ENCODE data around the gene CDK15. TPM values are rescaled to one million over a fixed set of nuclear protein-coding genes. Genes with fewer than 3 reads are reported as not detected.

CDK15 gene
- total RNA-seq, 1 experiment from 2014 or later = 4.8 TPM

DNA sequence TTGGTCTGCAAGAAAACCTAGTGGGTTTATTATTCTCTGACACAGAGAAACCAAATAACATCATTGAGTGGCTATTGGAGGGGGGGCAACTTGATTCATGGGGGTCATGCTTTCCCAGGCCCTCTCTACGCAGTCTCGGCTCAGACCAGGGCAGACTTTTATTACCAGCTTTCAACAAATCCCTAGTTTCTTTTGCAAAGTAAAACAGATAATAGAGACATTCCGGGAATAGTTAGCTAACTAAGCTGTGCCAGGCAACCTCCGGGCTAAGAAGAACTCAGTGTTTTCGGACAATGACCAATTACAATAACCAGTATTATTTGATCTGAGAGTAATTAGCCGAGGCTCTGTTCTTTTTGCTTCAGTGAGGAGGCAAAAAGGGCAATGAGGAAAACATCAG, 66.3 kb downstream of the CDK15 start:
- Histone ChIP-seq H3K9me3 (ENCODE audit: control insufficient read depth, insufficient read depth, low read depth, low read length) (no peaks in the 10 kb centered on the region), H3K4me3 (ENCODE audit: low read depth in 2 of 2, low read length in 2 of 2) (no peak overlapping the region), H3K36me3 (ENCODE audit: control insufficient read depth, insufficient read depth, low read length) (no peaks in the 10 kb centered on the region), H3K4me1 (ENCODE audit: control insufficient read depth, insufficient read depth, low read length) (peaks cover 3% of the 10 kb centered on the region; the same call in 1 of the 2 replicates), H3K27ac (ENCODE audit: low read length) (no peak overlapping the region), H3K27me3 (ENCODE audit: control insufficient read depth, insufficient read depth, low read length) (no peaks in the 10 kb centered on the region)
- TF ChIP-seq POLR2AphosphoS5 (IDR thresholded peaks at IDR 0.05; ENCODE audit: low read depth, low read length) = no peak
- TF ChIP-seq CTCF (IDR thresholded peaks at IDR 0.05) = no peak
- TF ChIP-seq, protein P1, sequence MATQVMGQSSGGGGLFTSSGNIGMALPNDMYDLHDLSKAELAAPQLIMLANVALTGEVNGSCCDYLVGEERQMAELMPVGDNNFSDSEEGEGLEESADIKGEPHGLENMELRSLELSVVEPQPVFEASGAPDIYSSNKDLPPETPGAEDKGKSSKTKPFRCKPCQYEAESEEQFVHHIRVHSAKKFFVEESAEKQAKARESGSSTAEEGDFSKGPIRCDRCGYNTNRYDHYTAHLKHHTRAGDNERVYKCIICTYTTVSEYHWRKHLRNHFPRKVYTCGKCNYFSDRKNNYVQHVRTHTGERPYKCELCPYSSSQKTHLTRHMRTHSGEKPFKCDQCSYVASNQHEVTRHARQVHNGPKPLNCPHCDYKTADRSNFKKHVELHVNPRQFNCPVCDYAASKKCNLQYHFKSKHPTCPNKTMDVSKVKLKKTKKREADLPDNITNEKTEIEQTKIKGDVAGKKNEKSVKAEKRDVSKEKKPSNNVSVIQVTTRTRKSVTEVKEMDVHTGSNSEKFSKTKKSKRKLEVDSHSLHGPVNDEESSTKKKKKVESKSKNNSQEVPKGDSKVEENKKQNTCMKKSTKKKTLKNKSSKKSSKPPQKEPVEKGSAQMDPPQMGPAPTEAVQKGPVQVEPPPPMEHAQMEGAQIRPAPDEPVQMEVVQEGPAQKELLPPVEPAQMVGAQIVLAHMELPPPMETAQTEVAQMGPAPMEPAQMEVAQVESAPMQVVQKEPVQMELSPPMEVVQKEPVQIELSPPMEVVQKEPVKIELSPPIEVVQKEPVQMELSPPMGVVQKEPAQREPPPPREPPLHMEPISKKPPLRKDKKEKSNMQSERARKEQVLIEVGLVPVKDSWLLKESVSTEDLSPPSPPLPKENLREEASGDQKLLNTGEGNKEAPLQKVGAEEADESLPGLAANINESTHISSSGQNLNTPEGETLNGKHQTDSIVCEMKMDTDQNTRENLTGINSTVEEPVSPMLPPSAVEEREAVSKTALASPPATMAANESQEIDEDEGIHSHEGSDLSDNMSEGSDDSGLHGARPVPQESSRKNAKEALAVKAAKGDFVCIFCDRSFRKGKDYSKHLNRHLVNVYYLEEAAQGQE (IDR thresholded peaks at IDR 0.05; ENCODE audit: insufficient read depth in 1 of 2, low read depth in 2 of 2, low read length in 1 of 2) = no peak
- TF ChIP-seq TCF7L2 (IDR thresholded peaks at IDR 0.05; ENCODE audit: low read depth, low read length) = no peak
- TF ChIP-seq SIN3A (IDR thresholded peaks at IDR 0.05; ENCODE audit: borderline replicate concordance, insufficient read depth, low read depth, low read length) = no peak
- POLR2A ChIA-PET = no interaction called here
- intact Hi-C loops (cut with micrococcal nuclease; ENCODE audit: unreplicated experiment) (no loop called here), in situ Hi-C loops (cut with HindIII; ENCODE audit: low pct_unique_long_range_greater_than_20kb, low sequenced_read_pairs) (no loop called here)
- CTCF ChIA-PET = interaction anchor here (1.1 kb wide), 1 partner anchor 12 kb away, joined by 3 read pairs; no protein-coding TSS in a partner anchor
- no peak for ATAC-seq
- DNase-seq (ENCODE audit: low read depth, low spot score) = no peak
- no TSS peak for BruUV-seq (replicated peaks)

DNA sequence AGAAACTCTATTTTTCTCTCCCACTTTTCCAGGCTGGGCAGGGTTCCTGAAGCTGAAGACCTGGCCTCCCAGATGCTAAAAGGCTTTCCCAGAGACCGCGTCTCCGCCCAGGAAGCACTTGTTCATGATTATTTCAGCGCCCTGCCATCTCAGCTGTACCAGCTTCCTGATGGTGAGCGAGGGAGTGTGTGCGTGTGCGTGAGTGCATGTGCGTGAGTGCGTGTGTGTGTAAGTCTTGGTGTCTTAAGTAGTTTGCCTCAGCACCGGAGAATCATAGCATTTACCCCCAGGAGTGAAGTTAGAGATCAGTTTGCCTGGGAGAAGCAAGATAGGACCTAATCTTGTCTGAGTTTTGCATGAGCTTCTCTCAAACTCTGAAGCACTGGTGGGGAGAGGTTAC, 73.7 kb downstream of the CDK15 start:
- no TSS peak for BruUV-seq (replicated peaks)
- Histone ChIP-seq H3K27ac (ENCODE audit: low read length) (no peak overlapping the region; the same call in 1 of the 2 replicates), H3K27me3 (ENCODE audit: control insufficient read depth, insufficient read depth, low read length) (no peaks in the 10 kb centered on the region), H3K4me3 (ENCODE audit: low read depth in 2 of 2, low read length in 2 of 2) (no peak overlapping the region), H3K4me1 (ENCODE audit: control insufficient read depth, insufficient read depth, low read length) (peaks cover 17% of the 10 kb centered on the region; the same call in 1 of the 2 replicates), H3K9me3 (ENCODE audit: control insufficient read depth, insufficient read depth, low read depth, low read length) (no peaks in the 10 kb centered on the region), H3K36me3 (ENCODE audit: control insufficient read depth, insufficient read depth, low read length) (no peaks in the 10 kb centered on the region)
- DNase-seq (ENCODE audit: low read depth, low spot score) (no peak), ATAC-seq (no peak)
- ChIA-PET CTCF (no interaction called here), POLR2A (no interaction called here)
- in situ Hi-C loops (cut with HindIII; ENCODE audit: low pct_unique_long_range_greater_than_20kb, low sequenced_read_pairs) = no loop called here
- intact Hi-C loops (cut with micrococcal nuclease; ENCODE audit: unreplicated experiment) = no loop called here
- TF ChIP-seq TCF7L2 (IDR thresholded peaks at IDR 0.05; ENCODE audit: low read depth, low read length) (no peak), POLR2AphosphoS5 (IDR thresholded peaks at IDR 0.05; ENCODE audit: low read depth, low read length) (no peak), SIN3A (IDR thresholded peaks at IDR 0.05; ENCODE audit: borderline replicate concordance, insufficient read depth, low read depth, low read length) (no peak)

DNA sequence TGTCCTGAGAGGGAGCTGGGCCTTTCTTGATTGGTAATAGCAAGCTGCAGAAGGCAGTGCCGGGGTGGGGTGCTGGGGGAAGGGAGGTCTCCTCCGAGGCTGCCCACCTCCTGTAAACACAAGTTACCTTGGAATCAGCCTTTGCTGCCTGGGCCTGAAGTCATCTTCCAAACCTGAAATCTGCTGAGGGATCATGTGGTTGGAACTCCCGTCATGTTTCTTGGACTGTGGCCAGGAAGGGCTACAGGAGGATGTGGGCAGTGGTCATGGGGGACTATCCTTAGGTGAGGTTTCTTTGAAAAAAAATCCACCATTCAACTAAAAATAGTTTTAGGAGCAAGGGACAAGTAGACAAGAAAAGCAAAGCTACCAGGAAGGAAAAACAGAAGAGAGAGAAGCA, 74.2 kb downstream of the CDK15 start:
- in situ Hi-C loops (cut with HindIII; ENCODE audit: low pct_unique_long_range_greater_than_20kb, low sequenced_read_pairs) = no loop called here
- ChIA-PET POLR2A (no interaction called here), CTCF (no interaction called here)
- no peak overlapping the region for H3K4me3 ChIP-seq (ENCODE audit: low read depth in 2 of 2, low read length in 2 of 2)
- no peaks in the 10 kb centered on the region for H3K9me3 ChIP-seq (ENCODE audit: control insufficient read depth, insufficient read depth, low read depth, low read length)
- no TSS peak for BruUV-seq (replicated peaks)
- H3K27ac ChIP-seq (ENCODE audit: low read length) = no peak overlapping the region; the same call in 1 of the 2 replicates
- no peaks in the 10 kb centered on the region for H3K36me3 ChIP-seq (ENCODE audit: control insufficient read depth, insufficient read depth, low read length)
- DNase-seq (ENCODE audit: low read depth, low spot score) (no peak), ATAC-seq (no peak)
- no peaks in the 10 kb centered on the region for H3K27me3 ChIP-seq (ENCODE audit: control insufficient read depth, insufficient read depth, low read length)
- TF ChIP-seq SIN3A (IDR thresholded peaks at IDR 0.05; ENCODE audit: borderline replicate concordance, insufficient read depth, low read depth, low read length) (no peak), CTCF (IDR thresholded peaks at IDR 0.05) (no peak), TCF7L2 (IDR thresholded peaks at IDR 0.05; ENCODE audit: low read depth, low read length) (no peak), POLR2AphosphoS5 (IDR thresholded peaks at IDR 0.05; ENCODE audit: low read depth, low read length) (no peak)
- TF ChIP-seq, protein P1 (IDR thresholded peaks at IDR 0.05; ENCODE audit: insufficient read depth in 1 of 2, low read depth in 2 of 2, low read length in 1 of 2) = no peak
- intact Hi-C loops (cut with micrococcal nuclease; ENCODE audit: unreplicated experiment) = no loop called here
- peaks cover 17% of the 10 kb centered on the region; the same call in 1 of the 2 replicates for H3K4me1 ChIP-seq (ENCODE audit: control insufficient read depth, insufficient read depth, low read length)

Measured in Panc1 (cell line).